ENCODE data around the gene ZBTB18.
"Not testable (repeated sequence)": the region's sequence is repeated elsewhere in the genome, so short reads cannot be mapped to it uniquely, and the experiment has no call there.

ZBTB18 gene

GRCh38 chr1:244050835-244051444 lies at the start of gene ZBTB18:
Gene ZBTB18 (plus strand): TSS chr1:244051283. CDS start chr1:244051432, 149 bp downstream.
- DNase-seq: peak; percentile 77

GRCh38 chr1:244002721-244003120 lies 48.4 kb upstream of the ZBTB18 start:
- DNase-seq: no peak

DNA sequence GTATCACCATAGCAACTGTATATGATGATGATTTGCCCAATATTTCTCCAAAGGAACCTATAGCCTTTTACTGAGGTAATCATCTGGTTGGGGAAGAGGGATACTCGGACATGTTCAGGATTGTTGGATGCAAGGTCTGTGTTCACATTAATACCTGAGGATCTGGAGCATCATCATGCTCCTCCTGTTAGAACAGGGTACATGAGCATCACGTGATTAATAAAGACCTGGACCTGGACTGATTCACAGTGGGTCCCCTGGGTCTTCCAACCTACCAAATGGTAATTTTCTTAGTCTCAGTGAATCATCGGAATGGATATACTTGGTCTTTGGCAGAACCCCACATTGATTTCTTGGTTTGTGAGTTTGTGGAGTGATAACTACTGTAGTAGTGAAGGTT lies 45.6 kb upstream of the ZBTB18 start:
- no peak for DNase-seq

DNA sequence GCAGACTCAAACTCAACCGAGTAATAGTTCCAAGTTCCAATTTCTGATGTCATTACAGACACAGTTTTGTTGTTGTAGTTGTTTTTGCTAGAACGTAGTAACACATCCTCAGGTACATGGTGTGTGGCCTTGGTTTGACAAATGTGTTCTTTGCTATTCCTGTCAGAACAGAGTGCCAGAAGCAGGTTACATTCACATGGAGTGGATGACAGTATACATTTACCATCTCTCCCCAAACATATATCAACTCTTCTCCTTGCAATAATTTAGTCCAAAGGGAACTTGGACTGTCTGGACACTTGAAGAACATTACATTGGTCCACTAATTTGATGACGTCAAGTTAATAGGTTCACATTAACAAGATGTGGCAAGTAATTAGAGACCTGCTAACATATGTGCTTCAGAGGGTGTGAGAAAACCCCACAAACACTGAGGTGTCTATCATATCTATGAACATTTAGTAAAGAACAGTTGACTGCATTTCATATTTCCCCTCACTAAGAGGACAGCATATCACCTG lies 44.6 kb upstream of the ZBTB18 start:
- DNase-seq: no peak

DNA sequence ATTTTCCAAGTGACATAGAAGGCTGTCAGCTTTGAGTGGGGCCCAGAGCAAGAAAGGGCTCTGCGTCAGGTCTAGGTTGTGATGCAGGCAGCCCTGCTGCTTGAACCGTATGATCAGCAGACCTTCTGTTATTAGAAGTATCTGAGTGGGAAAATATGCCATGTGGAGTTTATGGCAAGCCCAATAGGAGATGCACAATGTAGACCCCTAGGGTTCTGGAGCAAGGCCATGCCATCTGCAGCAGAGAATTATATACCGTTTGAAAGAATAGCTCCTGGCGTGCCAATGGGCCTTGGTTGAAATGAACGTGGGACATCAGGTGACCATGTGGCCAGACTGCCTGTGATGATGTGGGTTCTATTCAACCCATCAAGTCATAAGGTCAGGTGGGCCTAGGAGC lies 44.1 kb upstream of the ZBTB18 start:
- DNase-seq: no peak

DNA sequence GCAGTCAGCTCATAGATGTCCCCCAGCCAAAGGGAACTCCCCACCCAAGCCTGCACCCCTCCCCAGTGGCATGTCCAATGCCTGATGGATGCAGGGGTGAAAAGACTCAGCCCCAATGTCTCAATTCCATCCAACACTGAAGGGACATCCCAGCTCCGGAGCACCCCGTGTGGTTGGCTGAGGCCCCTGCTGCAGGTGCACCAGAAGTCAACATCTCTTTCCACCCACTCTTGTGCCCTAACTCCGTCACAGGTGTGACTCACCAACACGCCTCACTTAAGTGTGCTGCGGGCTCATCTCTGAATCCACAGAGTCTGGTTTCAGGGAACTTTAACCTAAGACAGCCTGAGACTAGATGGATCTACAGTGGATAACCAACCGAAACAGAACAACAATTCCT lies 40.9 kb upstream of the ZBTB18 start:
- no peak for DNase-seq

GRCh38 chr1:244010703-244011123 lies 40.4 kb upstream of the ZBTB18 start:
- DNase-seq: no peak

DNA sequence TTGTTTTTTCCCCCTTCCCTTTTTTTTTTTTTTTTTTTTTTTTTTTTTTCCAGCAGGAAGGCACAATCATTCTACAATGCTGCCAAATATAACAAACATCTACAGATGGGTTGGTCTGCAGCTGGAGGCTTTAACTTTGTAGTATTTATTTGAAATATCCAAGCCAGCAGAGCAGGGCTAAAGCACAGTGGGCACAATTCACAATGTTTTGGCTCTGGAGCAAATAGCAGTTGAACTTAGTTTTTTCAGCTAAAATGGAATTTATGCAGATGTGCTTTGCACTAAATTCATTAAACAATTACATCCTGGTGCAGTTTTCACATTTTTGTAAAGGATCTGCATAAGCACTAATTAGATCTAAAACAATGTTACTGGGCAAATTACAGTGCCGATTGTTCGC lies 39.8 kb upstream of the ZBTB18 start:
- DNase-seq: no peak

DNA sequence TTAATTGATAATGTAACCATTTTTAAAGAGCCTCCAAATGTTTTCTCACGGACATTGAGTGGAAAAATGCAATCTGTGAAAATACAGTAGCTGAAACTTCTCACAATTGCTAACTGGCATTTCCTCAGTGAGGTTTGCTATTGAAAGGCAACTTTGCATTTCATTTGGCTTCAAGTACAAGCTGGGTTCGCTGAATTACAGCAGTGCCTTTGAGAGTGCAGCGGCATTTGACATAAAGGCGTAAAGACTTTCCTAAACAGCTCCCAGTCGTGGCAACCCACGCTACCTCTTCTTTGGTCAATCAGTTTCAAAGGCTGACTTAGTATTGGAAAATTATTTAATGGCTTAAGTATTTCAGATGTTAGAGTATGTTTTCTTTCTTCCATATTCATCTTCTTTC lies 39.3 kb upstream of the ZBTB18 start:
- DNase-seq: no peak

DNA sequence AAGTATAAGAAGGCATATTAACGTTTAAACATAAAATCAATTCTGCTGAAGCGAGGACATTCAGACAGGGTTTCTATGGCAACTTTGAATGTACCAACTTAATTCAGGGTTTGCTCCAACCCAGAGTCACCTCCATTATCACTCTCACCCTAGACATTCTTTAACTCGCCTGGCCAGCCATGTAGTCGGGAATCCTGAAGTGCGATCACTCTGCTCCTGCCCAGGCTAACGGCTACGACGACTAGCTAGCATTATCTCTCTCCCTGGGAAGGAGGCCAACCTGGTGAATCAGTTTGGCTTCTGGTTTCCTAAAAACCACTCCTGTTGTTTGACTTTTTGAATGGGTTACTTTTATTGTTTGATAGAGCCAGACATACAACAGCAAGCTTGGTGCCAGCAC lies 38.9 kb upstream of the ZBTB18 start:
- DNase-seq: peak; percentile 54

DNA sequence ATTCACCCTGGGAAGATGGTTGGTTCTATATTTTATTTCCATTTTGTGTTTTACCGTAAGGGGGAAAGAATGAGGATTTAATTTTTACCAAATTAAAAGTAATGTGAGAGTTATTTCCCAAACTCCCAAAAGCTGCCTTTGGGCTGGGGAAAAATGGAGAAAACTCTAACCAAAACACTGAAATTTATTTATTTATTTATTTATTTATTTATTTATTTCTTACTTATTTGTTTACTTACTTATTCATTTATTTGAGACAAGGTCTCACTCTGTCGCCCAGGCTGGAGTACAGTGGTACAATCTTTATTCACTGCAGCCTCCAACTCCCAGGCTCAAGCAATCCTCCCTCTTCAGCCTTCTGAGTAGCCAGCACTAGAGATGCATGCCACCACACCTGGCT lies 38.0 kb upstream of the ZBTB18 start:
- no peak for DNase-seq

DNA sequence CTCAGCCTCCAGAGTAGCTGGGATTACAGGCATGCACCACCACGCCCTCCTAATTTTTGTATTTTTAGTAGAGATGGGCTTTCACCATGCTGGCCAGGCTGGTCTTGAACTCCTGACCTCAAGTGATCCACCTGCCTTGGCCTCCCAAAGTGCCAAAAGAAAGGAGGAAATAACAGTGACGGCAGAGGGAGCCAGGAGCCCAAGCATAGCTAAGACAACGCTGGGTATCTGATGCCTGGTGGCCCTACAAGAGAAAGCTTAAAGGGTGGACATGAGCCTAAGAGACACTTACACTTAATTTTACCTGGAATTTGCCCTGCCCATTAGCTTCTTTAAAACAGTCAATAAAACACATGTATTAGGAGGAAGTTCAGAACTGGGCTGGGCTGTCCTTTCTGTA lies 36.2 kb upstream of the ZBTB18 start:
- not testable (repeated sequence) for DNase-seq

DNA sequence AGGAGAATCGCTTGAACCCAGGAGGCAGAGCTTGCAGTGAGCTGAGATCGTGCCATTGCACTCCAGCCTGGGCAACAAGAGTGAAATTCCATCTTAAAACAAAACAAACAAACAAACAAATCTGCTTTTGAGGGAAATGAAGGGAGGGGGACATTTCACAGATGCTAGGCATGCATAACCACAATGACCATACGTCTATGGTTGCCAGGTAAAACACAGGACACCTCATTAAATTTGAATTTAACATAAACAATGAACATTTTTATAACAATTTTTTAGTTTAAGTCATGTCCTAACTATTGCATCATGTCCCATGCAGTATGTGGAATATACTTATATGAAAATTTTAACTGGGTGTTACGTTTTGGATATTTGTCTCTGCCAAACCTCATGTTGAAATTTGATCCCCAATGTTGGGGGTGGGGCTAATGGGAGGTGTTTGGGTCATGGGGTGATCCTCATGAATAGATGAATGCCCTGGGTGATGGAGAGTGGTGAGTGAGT lies 31.0 kb upstream of the ZBTB18 start:
- peak; percentile 19 for DNase-seq

GRCh38 chr1:244021427-244021826 lies 29.7 kb upstream of the ZBTB18 start:
- DNase-seq: no peak

GRCh38 chr1:244022311-244022710 lies 28.8 kb upstream of the ZBTB18 start:
- peak; percentile 51 for DNase-seq

GRCh38 chr1:244022864-244023440 lies 28.1 kb upstream of the ZBTB18 start:
- DNase-seq: no peak

DNA sequence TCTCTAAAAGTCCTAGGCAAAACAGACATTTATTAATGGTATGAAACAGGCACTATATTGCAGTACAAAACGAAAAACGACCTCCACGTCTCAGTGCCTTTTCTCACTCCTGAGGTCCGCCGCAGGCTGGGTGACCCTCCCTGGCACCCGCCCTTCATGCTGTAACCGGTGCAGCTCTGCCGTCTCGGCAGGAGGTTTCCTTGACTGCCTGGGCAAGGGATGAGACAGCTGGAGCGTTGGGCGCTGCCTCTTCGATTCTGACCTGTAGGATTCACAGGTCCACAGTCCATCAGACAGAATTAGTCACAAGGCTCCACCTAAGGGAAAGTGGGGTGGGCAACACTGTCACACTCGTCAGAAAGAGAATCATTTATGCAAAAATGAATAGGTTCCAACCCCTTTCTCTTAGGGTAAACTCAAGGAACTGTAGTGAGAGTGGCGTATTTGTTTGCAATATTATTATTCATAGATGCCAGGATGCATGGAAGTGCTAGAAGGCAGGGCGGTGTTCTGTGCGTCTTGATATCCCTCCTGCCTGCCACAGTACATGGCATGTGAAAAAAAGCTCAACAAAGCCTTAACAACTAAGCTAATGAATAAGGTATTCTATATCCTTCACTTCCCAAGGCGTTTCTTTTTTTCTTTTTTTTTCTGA lies 23.5 kb upstream of the ZBTB18 start:
- DNase-seq: no peak

DNA sequence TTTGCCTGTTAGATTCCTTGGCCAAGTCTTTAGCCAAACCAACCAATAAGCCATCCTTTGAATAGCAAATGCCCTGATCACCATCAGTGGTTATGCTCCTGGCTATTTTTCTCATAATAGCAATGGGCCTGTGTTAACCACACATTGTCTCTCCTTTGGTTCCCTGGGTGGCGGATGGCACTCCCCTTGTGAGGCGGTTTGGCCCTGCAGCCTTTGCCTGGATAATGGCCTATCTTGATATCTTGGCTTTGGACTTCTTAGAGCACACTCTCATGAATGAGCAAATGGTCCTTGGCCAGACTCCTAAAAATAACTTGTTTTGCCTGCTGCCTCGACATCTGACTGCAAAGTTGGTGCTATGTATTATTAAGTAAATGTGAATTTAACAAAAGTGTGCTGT lies 22.4 kb upstream of the ZBTB18 start:
- DNase-seq: no peak

- DNase-seq: peak; percentile 11
Measured at GRCh38 chr1:244029124-244029523, 22.0 kb upstream of the ZBTB18 start.

GRCh38 chr1:244030481-244031040 lies 20.5 kb upstream of the ZBTB18 start:
- peak; percentile 27 for DNase-seq

DNA sequence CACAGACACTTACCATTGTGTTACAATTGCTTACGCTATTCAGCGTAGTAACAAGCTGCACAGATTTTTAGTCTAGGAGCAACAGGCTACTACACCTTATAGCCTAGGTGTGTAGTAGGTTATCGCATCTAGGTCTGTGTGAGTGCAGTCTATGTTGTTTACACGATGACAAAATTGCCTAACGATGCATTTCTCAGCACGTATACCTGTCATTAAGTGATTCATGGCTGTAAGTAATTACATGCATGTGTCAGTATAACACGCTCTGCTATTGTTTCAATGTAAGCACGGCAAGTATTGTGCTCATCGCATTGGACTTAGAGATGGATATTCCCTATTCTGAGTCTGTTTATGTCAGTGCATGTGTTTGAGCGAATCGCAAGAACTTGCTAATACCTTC lies 15.7 kb upstream of the ZBTB18 start:
- DNase-seq: no peak

DNA sequence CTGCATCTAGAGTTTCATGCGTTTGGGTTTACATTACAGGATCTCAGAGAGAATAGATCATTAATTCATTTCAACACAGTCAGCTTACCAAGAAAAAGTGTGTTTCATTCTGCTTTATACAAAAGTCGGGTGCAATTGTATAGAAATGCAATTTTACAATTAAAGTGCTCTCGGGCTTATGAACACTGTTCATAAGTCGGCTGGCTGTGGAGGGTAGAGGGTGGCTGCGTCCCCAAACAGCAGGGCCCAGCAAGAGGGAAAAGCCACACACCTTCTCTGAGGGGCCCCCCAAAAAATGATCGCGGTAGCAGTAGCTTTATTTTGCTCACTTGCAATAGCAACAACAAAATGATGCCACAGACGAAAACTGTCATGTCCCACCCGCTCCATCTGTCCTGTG lies 13.8 kb upstream of the ZBTB18 start:
- no peak for DNase-seq

GRCh38 chr1:244041466-244042120 lies 9.5 kb upstream of the ZBTB18 start:
- no peak for DNase-seq
